GM18909 (cell line): ENCODE results near the gene SLC30A2.

Experiments used
- ATAC-seq: cut with Tn5 transposase; IDR thresholded peaks from one replicate; pipeline ENCODE4 v1.9.1; 2021; ENCODE audit warnings: mild to moderate bottlenecking; ENCODE audit not compliant: unreplicated experiment, poor library complexity

The SLC30A2 gene

DNA sequence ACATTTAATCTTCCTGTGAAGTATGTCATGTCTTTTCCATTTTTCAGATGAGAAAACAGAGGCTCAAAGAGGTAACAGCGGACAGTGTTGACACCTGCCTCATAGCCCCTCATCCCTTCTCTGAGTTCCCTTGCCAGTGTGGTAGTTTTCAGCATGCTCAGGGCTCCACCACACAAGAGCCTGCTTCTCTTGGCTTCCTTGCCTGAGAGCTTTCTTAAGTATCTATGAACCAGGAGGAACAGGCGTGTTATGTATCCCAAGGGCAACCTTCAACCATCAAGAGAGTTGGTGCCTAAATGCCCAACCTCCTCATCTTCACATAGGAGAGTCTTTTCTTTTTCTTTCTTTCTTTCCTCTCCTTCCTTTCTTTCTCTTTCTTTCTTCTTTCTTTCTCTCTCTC lies 42.2 kb downstream of the SLC30A2 start:
- ATAC-seq, result no peak

DNA sequence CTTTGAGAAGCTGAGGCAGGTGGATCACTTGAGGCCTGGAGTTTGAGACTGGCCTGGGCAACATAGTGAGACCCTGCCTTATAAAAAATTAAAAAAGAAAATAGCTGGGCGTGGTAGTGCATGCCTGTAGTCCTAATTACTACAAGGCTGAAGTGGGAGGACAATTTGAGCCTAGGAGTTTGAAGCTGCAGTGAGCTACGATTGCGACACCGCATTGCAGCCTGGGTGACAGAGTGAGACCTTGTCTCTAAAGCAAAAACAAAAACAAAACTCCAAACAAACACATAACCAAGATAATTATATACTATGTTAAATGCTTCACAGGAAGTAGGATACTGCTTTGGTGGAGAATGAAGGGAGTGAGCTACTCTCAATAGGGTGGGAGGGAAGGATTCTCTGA lies 42.7 kb downstream of the SLC30A2 start:
- no peak for ATAC-seq

DNA sequence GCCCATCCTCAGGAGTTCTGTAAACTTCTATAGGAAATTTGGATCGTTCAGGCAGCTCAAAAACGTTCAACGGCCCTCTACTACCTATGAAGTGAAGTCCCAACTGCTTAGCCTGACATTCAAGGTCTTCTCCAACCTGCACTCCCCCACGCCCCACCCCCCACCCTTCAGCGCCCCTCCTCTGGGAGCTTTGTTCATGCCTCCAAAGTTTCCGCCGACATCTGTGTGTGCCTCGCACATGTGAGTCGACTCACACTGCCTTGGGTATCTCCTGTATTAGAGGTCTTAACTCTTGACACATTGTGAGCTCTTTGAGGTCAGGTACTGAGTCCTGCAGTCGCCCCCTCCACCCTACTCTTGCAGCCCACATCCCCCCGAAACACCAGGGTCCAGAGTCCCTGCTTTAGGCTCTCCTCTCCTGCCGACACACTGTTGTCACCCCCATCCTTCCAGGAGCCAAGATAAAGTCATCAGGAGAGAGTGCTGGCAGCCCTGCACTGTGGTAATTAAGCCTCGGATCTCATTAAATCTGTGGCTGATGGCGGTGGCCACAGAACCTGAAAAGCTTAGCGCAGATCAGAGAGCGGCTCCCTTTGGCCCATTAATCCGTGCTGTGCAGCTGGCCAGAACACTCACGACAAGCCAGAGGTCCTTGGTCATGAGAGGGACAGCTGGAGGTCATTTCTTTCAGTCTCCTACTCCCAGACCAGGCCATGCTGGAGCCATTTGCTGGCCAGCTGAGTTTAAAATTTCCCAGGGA lies 46.7 kb downstream of the SLC30A2 start:
- ATAC-seq, result no peak

DNA sequence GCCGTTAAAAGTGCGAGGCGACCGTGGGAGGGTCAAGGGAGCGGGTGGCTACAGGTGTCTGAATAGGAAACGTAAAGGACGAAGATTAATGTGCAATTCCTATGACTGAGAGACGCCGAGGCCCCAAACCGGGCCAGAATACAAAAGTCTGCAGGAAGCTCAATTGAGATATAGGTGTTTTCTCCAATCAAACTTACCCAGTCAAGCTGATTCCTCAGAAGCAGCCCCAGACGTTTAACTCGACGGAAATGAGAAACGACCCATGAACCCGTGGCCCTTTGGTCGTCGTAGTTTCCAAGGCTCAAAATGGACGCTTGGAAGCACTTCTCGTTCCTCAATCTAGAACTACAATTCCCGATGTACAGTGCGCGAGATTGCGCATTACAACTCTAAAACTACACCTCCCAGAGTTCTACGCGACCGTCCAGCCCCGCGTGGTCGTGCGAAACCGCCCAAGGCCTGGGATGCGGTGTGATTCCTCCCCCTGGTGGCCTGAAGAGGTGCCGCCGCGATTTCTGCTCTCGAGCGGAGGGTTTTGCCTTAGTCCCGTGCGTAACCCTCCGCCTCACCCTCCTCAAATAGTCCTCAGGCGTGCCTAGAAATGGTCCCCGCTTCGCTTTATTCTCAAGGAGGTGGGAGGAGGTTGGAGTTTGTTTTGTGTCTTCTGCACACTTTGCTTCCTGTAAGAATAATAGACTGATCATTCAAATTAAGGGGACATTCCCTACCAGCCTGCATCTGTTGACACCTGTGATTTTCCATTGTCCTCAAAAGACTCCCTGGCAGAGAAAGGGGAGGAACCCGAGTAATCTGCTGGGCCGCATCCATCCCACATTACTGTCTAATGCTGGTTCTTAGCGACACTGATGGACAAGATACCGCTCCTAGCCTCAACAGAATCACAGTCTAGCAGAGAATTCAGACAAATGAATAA lies 47.8 kb downstream of the SLC30A2 start, which contains the start of gene PAFAH2:
Gene PAFAH2 (minus strand): TSS at position 236 of the 934 bp plus-strand sequence. CDS start 7,247 bp downstream, outside the sequence.
- ATAC-seq, result peak; percentile 97

- no peak for ATAC-seq
Measured at GRCh38 chr1:25996966-25997827, 48.7 kb downstream of the SLC30A2 start.

GRCh38 chr1:25994402-25995150 lies 51.3 kb downstream of the SLC30A2 start:
- no peak for ATAC-seq

GRCh38 chr1:25993197-25993951 lies 52.5 kb downstream of the SLC30A2 start:
- no peak for ATAC-seq

- no peak for ATAC-seq
Measured at GRCh38 chr1:25992689-25993171, 53.2 kb downstream of the SLC30A2 start.

DNA sequence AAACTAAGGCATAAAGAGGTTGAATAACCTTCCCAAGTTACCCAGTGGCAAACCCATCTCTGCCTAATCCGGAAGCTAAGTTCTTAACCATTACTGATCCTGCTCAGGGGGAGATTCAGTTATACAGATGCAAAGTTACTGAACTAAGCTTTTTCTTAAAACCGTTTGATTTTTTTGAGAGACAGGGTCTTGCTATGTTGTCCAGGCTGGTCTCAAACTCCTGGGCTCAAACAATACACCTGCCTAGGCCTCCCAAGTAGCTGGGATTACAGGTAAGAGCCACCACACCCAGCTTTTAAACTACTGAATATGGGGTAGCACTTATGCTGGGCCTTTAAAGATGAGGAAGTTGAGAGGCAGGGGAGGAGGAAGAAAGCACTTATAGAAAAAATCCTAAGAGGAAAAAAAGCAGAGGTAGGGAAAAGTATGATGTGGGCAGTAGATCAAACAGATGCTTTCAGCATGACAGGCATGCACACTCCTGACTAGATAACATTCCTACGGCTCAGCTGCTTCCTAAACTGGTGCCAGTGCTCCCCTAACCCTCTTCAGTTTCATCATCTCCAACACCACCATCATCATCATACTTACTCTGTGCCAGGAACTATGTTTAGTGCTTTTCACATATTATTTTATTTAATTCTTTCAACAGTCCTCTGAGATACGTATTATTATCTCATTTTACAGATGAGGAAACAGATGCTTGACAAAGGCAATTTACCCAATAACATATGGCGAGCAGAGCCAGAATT lies 53.8 kb downstream of the SLC30A2 start:
- no peak for ATAC-seq

DNA sequence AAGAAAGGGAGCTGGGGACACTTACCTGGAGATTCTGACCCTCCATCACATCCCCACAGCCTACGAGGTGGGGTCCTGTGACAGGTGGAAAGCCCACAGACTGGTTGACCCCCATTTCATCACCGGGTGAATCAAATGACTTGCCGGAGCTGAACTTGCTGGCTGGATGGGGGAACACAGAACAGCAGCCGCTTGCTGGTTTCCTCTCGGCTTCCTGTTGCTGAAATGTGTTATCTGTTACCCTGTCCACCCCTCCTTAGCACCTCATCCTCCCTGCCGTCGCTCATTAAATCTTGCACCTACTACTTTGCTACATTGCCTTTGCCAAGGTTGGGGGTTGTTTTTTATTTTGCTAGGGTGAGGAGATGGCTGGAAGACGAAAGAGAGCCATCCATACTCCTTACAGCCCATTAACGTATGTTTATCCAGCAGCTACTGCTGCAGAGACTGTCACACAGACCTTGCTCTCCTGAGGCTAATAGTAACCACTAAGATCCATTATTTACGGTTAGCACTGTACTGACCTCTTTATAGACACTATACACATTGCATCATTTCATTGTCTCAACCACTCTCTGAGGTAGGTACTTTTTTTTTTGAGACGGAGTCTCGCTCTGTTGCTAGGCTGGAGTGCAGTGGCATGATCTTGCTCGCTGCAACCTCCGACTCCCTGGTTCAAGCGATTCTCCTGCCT lies 55.1 kb downstream of the SLC30A2 start:
- no peak for ATAC-seq

DNA sequence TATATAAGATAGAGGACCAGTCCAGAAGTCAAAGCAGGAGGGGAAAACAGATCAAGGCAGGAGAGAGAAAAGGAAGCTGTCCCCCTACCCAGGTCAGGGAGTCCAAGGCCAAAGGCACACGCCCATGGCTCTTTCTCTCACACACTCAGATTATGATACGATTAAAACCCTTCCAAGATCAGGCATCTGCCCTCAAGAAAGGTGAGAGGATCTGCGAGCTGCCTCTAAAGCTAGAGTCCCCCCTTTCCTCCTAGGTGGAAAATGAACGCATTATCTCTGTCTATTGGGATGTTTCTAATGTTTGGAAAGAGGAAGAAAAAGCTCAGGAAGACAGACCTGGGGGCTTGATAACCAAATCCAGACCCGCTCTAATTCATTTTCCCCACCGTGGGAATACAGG lies 55.7 kb downstream of the SLC30A2 start:
- no peak for ATAC-seq

GRCh38 chr1:25989440-25990234 lies 56.3 kb downstream of the SLC30A2 start:
- ATAC-seq, result no peak

GRCh38 chr1:25987951-25988350 lies 58.0 kb downstream of the SLC30A2 start:
- ATAC-seq, result no peak
